Measurements from ENCODE around the gene SDC4. TPM values are rescaled to one million over a fixed set of nuclear protein-coding genes. Genes with fewer than 3 reads are reported as not detected.

SDC4 gene
- total and polyA plus RNA-seq, 2 experiments from 2014 or later, result 28.5 to 39.9 TPM

GRCh38 chr20:45339799-45340198 lies 8.4 kb downstream of the SDC4 start:
- TF ChIP-seq ETS1 (IDR thresholded peaks at IDR 0.05) (no peak), ZNF462 (CRISPR knock-in tag; IDR thresholded peaks at IDR 0.05) (no peak), CTCF (conservative IDR thresholded peaks at IDR 0.05; ENCODE audit: low read depth in 2 of 2) (no peak), ZNF331 (CRISPR knock-in tag; IDR thresholded peaks at IDR 0.05; ENCODE audit: low read depth) (no peak), CREB1 (CRISPR knock-in tag; IDR thresholded peaks at IDR 0.05; ENCODE audit: low read depth) (no peak), NANOG (IDR thresholded peaks at IDR 0.05; ENCODE audit: borderline replicate concordance) (no peak), POLR2AphosphoS5 (IDR thresholded peaks at IDR 0.05; ENCODE audit: low read depth) (no peak), JUNB (IDR thresholded peaks at IDR 0.05; ENCODE audit: unreplicated experiment) (no peak), STAT1 (IDR thresholded peaks at IDR 0.05; ENCODE audit: unreplicated experiment) (no peak)
- Histone ChIP-seq H3K27me3 (ENCODE audit: insufficient read depth) (no peaks in the 10 kb centered on the region), H3K4me1 (ENCODE audit: insufficient read depth) (peaks cover 66% of the 10 kb centered on the region), H3K4me3 (no peak overlapping the region), H3K4me2 (peak overlapping the region; percentile 69; the same call in 1 of the 2 replicates), H3K9me2 (ENCODE audit: insufficient read depth) (no peaks in the 10 kb centered on the region), H3K79me2 (replicated peaks; ENCODE audit: insufficient read depth) (peaks cover 87% of the 10 kb centered on the region), H2AFZ (no peak overlapping the region), H3K27ac (ENCODE audit: low read depth) (0 out of 2 replicates have a peak overlapping the region, but pooled peaks have one; percentile 96), H3K36me3 (ENCODE audit: insufficient read depth) (no peaks in the 10 kb centered on the region), H4K20me1 (replicated peaks; ENCODE audit: insufficient read depth) (0 out of 2 replicates have a peak, but pooled peaks cover 2% of the 10 kb centered on the region), H3F3A (replicated peaks; ENCODE audit: low read depth) (0 out of 2 replicates have a peak, but pooled peaks cover 8% of the 10 kb centered on the region)
- peaks cover 83% of the 10 kb centered on the region for H3K4me1 Mint-ChIP-seq
- H3K27me3 Mint-ChIP-seq (ENCODE audit: insufficient read depth, low read depth, poor library complexity), result peaks cover 7% of the 10 kb centered on the region
- no peak for DNase-seq (ENCODE audit: low spot score)
- H3K36me3 Mint-ChIP-seq (ENCODE audit: low read depth), result peaks cover 29% of the 10 kb centered on the region
- ATAC-seq, result no peak
- peak overlapping the region; percentile 78 for H3K27ac Mint-ChIP-seq
- no peak overlapping the region; the same call in 2 of the 3 replicates for H3K4me3 Mint-ChIP-seq
- H3K9me3 Mint-ChIP-seq, result no peaks in the 10 kb centered on the region
